ENCODE measurements around the gene UCKL1.
"Not testable (repeated sequence)": the region's sequence is repeated elsewhere in the genome, so short reads cannot be mapped to it uniquely, and the experiment has no call there.

The UCKL1 gene

GRCh38 chr20:63920226-63920625, 36.0 kb downstream of the UCKL1 start:
- no peak for DNase-seq (ENCODE audit: insufficient read length)

GRCh38 chr20:63919130-63919529, 37.1 kb downstream of the UCKL1 start:
- no peak for TF ChIP-seq TAF1 (IDR thresholded peaks at IDR 0.05; ENCODE audit: borderline replicate concordance, low read depth, low read length)
- TF ChIP-seq POLR2AphosphoS5 (IDR thresholded peaks at IDR 0.05; ENCODE audit: low read depth, low read length): no peak
- TF ChIP-seq POLR2A (IDR thresholded peaks at IDR 0.05; ENCODE audit: low read depth, low read length): no peak
- DNase-seq (ENCODE audit: insufficient read length) (no peak), FAIRE-seq (no peak)

More at GRCh38 chr20:63920226-63920625, 36.0 kb downstream of the UCKL1 start:
- TF ChIP-seq POLR2A (IDR thresholded peaks at IDR 0.05; ENCODE audit: low read depth, low read length) (no peak), POLR2AphosphoS5 (IDR thresholded peaks at IDR 0.05; ENCODE audit: low read depth, low read length) (no peak), TAF1 (IDR thresholded peaks at IDR 0.05; ENCODE audit: borderline replicate concordance, low read depth, low read length) (no peak)
- FAIRE-seq: no peak

DNA sequence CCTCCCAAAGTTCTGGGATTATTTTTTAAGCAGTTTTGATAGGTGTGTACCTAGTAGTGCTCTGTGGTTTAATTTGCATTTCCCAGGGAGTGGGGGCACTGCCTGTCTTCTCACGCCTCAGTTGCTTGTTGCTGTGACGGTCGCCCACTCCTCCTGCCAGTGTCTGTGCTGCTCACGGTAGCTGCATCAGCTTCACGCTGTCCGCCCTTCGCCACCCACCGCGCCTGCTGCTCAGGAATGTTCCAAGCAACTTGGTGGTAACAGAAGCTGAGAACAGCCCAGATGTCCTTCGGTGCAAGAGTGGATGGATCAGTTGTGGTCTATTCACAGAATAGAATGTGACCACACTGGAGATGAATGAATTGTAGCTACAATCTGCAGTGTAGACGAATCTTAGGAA, 38.4 kb downstream of the UCKL1 start:
- TF ChIP-seq TAF1 (IDR thresholded peaks at IDR 0.05; ENCODE audit: borderline replicate concordance, low read depth, low read length) (no peak), POLR2A (IDR thresholded peaks at IDR 0.05; ENCODE audit: low read depth, low read length) (no peak), POLR2AphosphoS5 (IDR thresholded peaks at IDR 0.05; ENCODE audit: low read depth, low read length) (no peak)
- no peak for DNase-seq (ENCODE audit: insufficient read length)
- FAIRE-seq: no peak

DNA sequence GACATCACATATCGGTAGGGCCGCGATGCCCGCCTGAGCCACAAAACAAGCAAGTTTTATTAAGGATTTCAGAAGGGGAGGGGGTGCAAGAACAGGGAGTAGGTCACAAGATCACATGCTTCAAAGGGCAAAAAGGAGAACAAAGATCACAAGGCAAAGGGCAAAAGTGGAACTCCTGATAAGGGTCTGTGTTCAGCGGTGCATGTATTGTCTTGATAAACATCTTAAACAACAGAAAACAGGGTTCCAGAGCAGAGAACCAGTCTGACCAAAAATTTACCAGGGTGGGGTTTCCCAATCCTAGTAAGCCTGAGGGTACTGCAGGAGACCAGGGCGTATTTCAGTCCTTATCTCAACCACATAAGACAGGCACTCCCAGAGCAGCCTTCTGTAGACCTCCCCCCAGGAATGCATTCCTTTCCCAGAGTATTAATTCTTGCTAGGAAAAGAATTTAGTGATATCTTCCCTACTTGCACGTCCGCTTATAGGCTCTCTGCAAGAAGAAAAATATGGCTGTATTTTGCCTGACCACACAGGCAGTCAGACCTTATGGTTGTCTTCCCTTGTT, 39.8 kb downstream of the UCKL1 start:
- not testable (repeated sequence) for DNase-seq (ENCODE audit: insufficient read length); FAIRE-seq

DNA sequence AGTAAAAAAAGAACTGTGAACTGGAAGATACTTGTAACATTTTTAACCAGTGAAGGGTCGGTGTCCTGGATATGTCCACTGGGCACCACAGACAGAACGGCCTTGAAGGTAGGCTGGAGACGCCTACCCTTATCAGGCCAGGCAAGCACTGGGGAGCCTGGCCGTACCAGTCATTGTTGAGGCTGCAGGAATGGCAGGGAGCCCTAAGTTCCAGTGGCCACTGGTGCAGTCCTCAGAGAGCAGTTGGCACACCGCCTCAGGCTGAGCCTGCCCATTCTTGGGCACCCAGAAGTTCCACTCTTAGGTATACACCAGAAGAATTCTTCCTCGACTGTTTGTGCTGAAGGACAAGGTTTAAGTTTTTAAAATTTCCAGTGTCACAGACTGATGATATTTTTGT, 40.7 kb downstream of the UCKL1 start:
- FAIRE-seq: no peak

DNA sequence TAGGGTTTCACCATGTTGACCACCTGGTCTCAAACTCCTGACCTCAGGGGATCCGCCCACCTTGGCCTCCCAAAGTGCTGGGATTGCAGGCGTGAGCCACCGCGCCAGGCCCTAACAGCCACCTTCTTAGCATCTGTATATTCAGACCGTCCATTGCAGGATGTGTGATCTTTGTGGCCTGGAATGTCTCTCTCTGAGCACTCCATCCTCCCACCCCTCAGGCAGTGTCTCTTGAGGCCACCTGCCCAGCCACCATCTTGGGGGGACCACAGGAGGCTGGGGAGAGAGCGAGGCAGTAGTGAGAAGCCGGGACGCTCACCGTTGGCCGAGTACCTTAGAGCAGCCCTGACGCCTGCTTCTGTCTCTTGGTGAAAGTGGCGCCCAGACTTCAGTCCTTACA, 42.4 kb downstream of the UCKL1 start:
- FAIRE-seq: no peak
- TF ChIP-seq POLR2AphosphoS5 (IDR thresholded peaks at IDR 0.05; ENCODE audit: low read depth, low read length) (no peak), POLR2A (IDR thresholded peaks at IDR 0.05; ENCODE audit: low read depth, low read length) (no peak)
- no peak for DNase-seq (ENCODE audit: insufficient read length)

More for the DNA sequence above, 40.7 kb downstream of the UCKL1 start:
- TF ChIP-seq TAF1 (IDR thresholded peaks at IDR 0.05; ENCODE audit: borderline replicate concordance, low read depth, low read length) (no peak), POLR2AphosphoS5 (IDR thresholded peaks at IDR 0.05; ENCODE audit: low read depth, low read length) (no peak), POLR2A (IDR thresholded peaks at IDR 0.05; ENCODE audit: low read depth, low read length) (no peak)
- DNase-seq (ENCODE audit: insufficient read length): no peak

GRCh38 chr20:63911176-63911575, 45.0 kb downstream of the UCKL1 start:
- TF ChIP-seq TAF1 (IDR thresholded peaks at IDR 0.05; ENCODE audit: borderline replicate concordance, low read depth, low read length): no peak
- no peak for DNase-seq (ENCODE audit: insufficient read length)
- no peak for FAIRE-seq

- TF ChIP-seq POLR2A (IDR thresholded peaks at IDR 0.05; ENCODE audit: low read depth, low read length): no peak
- no peak for TF ChIP-seq POLR2AphosphoS5 (IDR thresholded peaks at IDR 0.05; ENCODE audit: low read depth, low read length)
- TF ChIP-seq TAF1 (IDR thresholded peaks at IDR 0.05; ENCODE audit: borderline replicate concordance, low read depth, low read length): no peak
- DNase-seq (ENCODE audit: insufficient read length) (no peak), FAIRE-seq (no peak)
These were observed 48.1 kb downstream of the UCKL1 start for GRCh38 chr20:63908008-63908682.

GRCh38 chr20:63903796-63904561, 52.2 kb downstream of the UCKL1 start:
- DNase-seq (ENCODE audit: insufficient read length) (no peak), FAIRE-seq (no peak)
- TF ChIP-seq POLR2AphosphoS5 (IDR thresholded peaks at IDR 0.05; ENCODE audit: low read depth, low read length) (no peak), TAF1 (IDR thresholded peaks at IDR 0.05; ENCODE audit: borderline replicate concordance, low read depth, low read length) (no peak), POLR2A (IDR thresholded peaks at IDR 0.05; ENCODE audit: low read depth, low read length) (no peak)

GRCh38 chr20:63900413-63900812, 55.8 kb downstream of the UCKL1 start:
- TF ChIP-seq POLR2AphosphoS5 (IDR thresholded peaks at IDR 0.05; ENCODE audit: low read depth, low read length) (no peak), POLR2A (IDR thresholded peaks at IDR 0.05; ENCODE audit: low read depth, low read length) (no peak), TAF1 (IDR thresholded peaks at IDR 0.05; ENCODE audit: borderline replicate concordance, low read depth, low read length) (no peak)
- FAIRE-seq: no peak
- no peak for DNase-seq (ENCODE audit: insufficient read length)

DNA sequence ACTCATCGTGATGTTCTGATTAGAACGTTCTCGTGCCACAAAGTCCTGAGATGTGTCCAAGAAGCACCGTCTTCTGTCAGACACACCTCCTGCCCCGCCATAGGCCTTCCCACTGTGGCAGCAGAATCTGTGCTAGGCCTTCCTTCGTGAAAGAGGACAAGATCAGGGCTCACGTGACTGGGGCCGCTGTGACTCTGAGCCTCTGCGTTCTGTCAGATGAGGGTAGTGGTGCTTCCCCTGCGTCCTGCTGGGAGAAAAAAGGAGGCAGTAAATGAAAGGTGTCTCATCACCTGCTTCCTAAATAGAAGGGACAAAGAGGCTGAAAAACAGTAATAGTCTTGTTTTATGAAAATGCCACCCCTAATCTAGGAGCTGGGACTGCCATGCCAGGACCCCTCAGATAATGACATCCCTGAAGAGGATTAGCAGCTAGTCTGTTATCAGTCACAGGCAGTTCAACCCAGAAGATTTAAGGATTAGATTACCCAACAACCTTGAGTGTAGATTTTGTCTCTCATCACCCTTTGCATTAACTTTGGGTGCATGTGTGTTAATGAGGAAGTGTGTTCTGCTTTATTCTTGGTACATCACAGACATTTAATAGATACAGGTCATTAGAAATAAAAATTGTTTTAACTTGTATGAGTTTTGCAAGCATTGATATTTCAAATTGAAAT, 57.2 kb downstream of the UCKL1 start:
- FAIRE-seq (no peak), DNase-seq (ENCODE audit: insufficient read length) (no peak)
- TF ChIP-seq POLR2A (IDR thresholded peaks at IDR 0.05; ENCODE audit: low read depth, low read length) (no peak), TAF1 (IDR thresholded peaks at IDR 0.05; ENCODE audit: borderline replicate concordance, low read depth, low read length) (no peak), POLR2AphosphoS5 (IDR thresholded peaks at IDR 0.05; ENCODE audit: low read depth, low read length) (no peak)

Measured in GM12892 (cell line).